NB4 (cell line): ENCODE results near the gene KIAA1671.

ENCODE experiments used
- CTCF ChIP-seq: IDR thresholded peaks from one replicate; pipeline ENCODE4 v1.5.1; 2012; ENCODE audit warnings: low read depth, low read length
- POLR2A ChIP-seq: IDR thresholded peaks from 2 replicates; pipeline ENCODE4 v1.6.1; 2011; ENCODE audit warnings: mild to moderate bottlenecking; ENCODE audit not compliant: insufficient read length; ENCODE audit errors: extremely low read depth

GRCh38 chr22:25039754-25040153 is 87.2 kb downstream of the KIAA1671 start:
- TF ChIP-seq CTCF (no peak), POLR2A (no peak)
